Suprapubic skin (tissue), 4 donors: Measurements from ENCODE around the gene CARD10. TPM values are rescaled to one million over a fixed set of nuclear protein-coding genes. Genes with fewer than 3 reads are reported as not detected.

ENCODE experiments used
- DNase-seq, 2 donors: peaks; one replicate each; pipeline ENCODE4 v3.0.0-alpha.2; 2019; ENCODE audit warnings: low spot score in 2 of 2
- H3K27ac ChIP-seq: fragments of 200-600 bp; sonication (generic); one replicate; pipeline ENCODE4 v1.5.1; 2019
- H3K27me3 ChIP-seq: fragments of 200-600 bp; sonication (generic); one replicate; pipeline ENCODE4 v1.5.1; 2019
- H3K36me3 ChIP-seq: fragments of 200-600 bp; sonication (generic); one replicate; pipeline ENCODE4 v1.5.1; 2019
- H3K4me1 ChIP-seq: fragments of 200-600 bp; sonication (generic); one replicate; pipeline ENCODE4 v1.5.1; 2019
- H3K4me3 ChIP-seq: fragments of 200-600 bp; sonication (generic); one replicate; pipeline ENCODE4 v1.5.1; 2019; ENCODE audit warnings: mild to moderate bottlenecking
- H3K9me3 ChIP-seq: fragments of 200-600 bp; sonication (generic); one replicate; pipeline ENCODE4 v1.5.1; 2019
- CTCF ChIP-seq, 2 donors: fragments of 200-600 bp in 1 of 2; fragments of 450-650 bp in 1 of 2; sonication (generic) in 1 of 2; IDR thresholded peaks; one replicate each; pipeline ENCODE4 v1.5.1; 2016 to 2019; ENCODE audit warnings: antibody characterized with exemption in 2 of 2, mild to moderate bottlenecking in 1 of 2, moderate library complexity in 1 of 2
- EP300 ChIP-seq: sonication (generic); formaldehyde crosslinking; IDR thresholded peaks from one replicate; pipeline ENCODE4 v1.6.1; 2017; ENCODE audit warnings: antibody characterized with exemption
- POLR2A ChIP-seq, 2 donors: fragments of 450-650 bp; IDR thresholded peaks; one replicate each; pipeline ENCODE4 v1.6.1; 2017; ENCODE audit warnings: antibody characterized with exemption in 2 of 2, mild to moderate bottlenecking in 2 of 2, moderate library complexity in 2 of 2
- POLR2AphosphoS5 ChIP-seq, 3 donors: sonication (generic); formaldehyde crosslinking; IDR thresholded peaks; one replicate each; pipeline ENCODE4 v1.6.1; 2017; ENCODE audit warnings: antibody characterized with exemption in 3 of 3
- WGBS: methylation state at CpG from one replicate; pipeline ENCODE4 v1.1.5; 2018; 5-methylcytosine and 5-hydroxymethylcytosine counted together
- total RNA-seq, 4 donors: library from RNA; depleted of rRNA; stranded (reverse); fragments of >200 nt; gene quantifications; one replicate each; pipeline ENCODE4 v1.1.0, GENCODE V29; 2016

CARD10 gene
- total RNA-seq, 4 donors from 2014 or later, result 12.2 to 17.3 (median 14.8) TPM

GRCh38 chr22:37445501-37445900 is 73.7 kb downstream of the CARD10 start:
- no peak overlapping the region for H3K4me3 ChIP-seq
- H3K27ac ChIP-seq, result no peak overlapping the region
- H3K4me1 ChIP-seq, result peaks cover 5% of the 10 kb centered on the region
- 86% methylated on average over 9 of the region's 9 CpGs for WGBS
- DNase-seq, result no peak
- no peak for TF ChIP-seq CTCF (IDR thresholded peaks at IDR 0.05)
- TF ChIP-seq POLR2AphosphoS5 (IDR thresholded peaks at IDR 0.05), result no peak
- TF ChIP-seq POLR2A (IDR thresholded peaks at IDR 0.05), result no peak
- TF ChIP-seq EP300, result no peak
- no peaks in the 10 kb centered on the region for H3K36me3 ChIP-seq
- H3K9me3 ChIP-seq, result peaks cover 7% of the 10 kb centered on the region
- peaks cover 84% of the 10 kb centered on the region for H3K27me3 ChIP-seq

- H3K27me3 ChIP-seq, result peaks cover 80% of the 10 kb centered on the region
- 81% methylated on average over 7 of the region's 7 CpGs for WGBS
- TF ChIP-seq POLR2A (IDR thresholded peaks at IDR 0.05) (no peak), EP300 (no peak), CTCF (IDR thresholded peaks at IDR 0.05) (no peak), POLR2AphosphoS5 (IDR thresholded peaks at IDR 0.05) (no peak)
- H3K36me3 ChIP-seq, result no peaks in the 10 kb centered on the region
- DNase-seq, result no peak
- peaks cover 5% of the 10 kb centered on the region for H3K4me1 ChIP-seq
- H3K27ac ChIP-seq, result no peak overlapping the region
- H3K4me3 ChIP-seq, result no peak overlapping the region
- H3K9me3 ChIP-seq, result peaks cover 7% of the 10 kb centered on the region
These were observed 75.2 kb downstream of the CARD10 start for GRCh38 chr22:37443977-37444376.

- Histone ChIP-seq H3K36me3 (no peaks in the 10 kb centered on the region), H3K4me1 (no peaks in the 10 kb centered on the region), H3K27ac (no peak overlapping the region), H3K27me3 (peaks cover 78% of the 10 kb centered on the region), H3K9me3 (peaks cover 7% of the 10 kb centered on the region), H3K4me3 (no peak overlapping the region)
- no peak for DNase-seq
- WGBS, result 78% methylated on average over 7 of the region's 7 CpGs
- TF ChIP-seq POLR2A (IDR thresholded peaks at IDR 0.05) (no peak), CTCF (IDR thresholded peaks at IDR 0.05) (no peak), POLR2AphosphoS5 (IDR thresholded peaks at IDR 0.05) (no peak), EP300 (no peak)
These were observed 76.1 kb downstream of the CARD10 start for GRCh38 chr22:37443086-37443485.

GRCh38 chr22:37442537-37442936 is 76.7 kb downstream of the CARD10 start:
- WGBS, result 81% methylated on average over 2 of the region's 2 CpGs
- peaks cover 78% of the 10 kb centered on the region for H3K27me3 ChIP-seq
- no peak for DNase-seq
- TF ChIP-seq POLR2A (IDR thresholded peaks at IDR 0.05) (no peak), EP300 (no peak), POLR2AphosphoS5 (IDR thresholded peaks at IDR 0.05) (no peak), CTCF (IDR thresholded peaks at IDR 0.05) (no peak)
- H3K36me3 ChIP-seq, result no peaks in the 10 kb centered on the region
- peaks cover 7% of the 10 kb centered on the region for H3K9me3 ChIP-seq
- H3K27ac ChIP-seq, result no peak overlapping the region
- no peak overlapping the region for H3K4me3 ChIP-seq
- H3K4me1 ChIP-seq, result no peaks in the 10 kb centered on the region

GRCh38 chr22:37442135-37442534 is 77.1 kb downstream of the CARD10 start:
- Histone ChIP-seq H3K9me3 (peaks cover 7% of the 10 kb centered on the region), H3K27ac (no peak overlapping the region), H3K4me3 (no peak overlapping the region), H3K4me1 (no peaks in the 10 kb centered on the region), H3K27me3 (peaks cover 78% of the 10 kb centered on the region), H3K36me3 (no peaks in the 10 kb centered on the region)
- no peak for DNase-seq
- WGBS, result 72% methylated on average over 8 of the region's 8 CpGs
- no peak for TF ChIP-seq POLR2A (IDR thresholded peaks at IDR 0.05)
- no peak for TF ChIP-seq EP300
- no peak for TF ChIP-seq CTCF (IDR thresholded peaks at IDR 0.05)
- TF ChIP-seq POLR2AphosphoS5 (IDR thresholded peaks at IDR 0.05), result no peak
